K562 (cell line): ENCODE measurements around the gene TNPO2. TPM values are rescaled to one million over a fixed set of nuclear protein-coding genes. Genes with fewer than 3 reads are reported as not detected.

Experiments
- BCOR ChIP-seq: fragments of 450-650 bp; IDR thresholded peaks from 2 replicates; pipeline ENCODE4 v1.6.1; 2016
- CBX5 ChIP-seq: IDR thresholded peaks from 2 replicates; pipeline ENCODE4 v1.6.1; 2014; ENCODE audit warnings: low read depth, borderline replicate concordance
- CC2D1A ChIP-seq: fragments of 450-650 bp; IDR thresholded peaks from 2 replicates; pipeline ENCODE4 v1.6.1; 2017; ENCODE audit warnings: mild to moderate bottlenecking
- FOXJ3 ChIP-seq: sonication (generic); formaldehyde crosslinking; IDR thresholded peaks from 2 replicates; pipeline ENCODE4 v1.4.0; 2020; ENCODE audit warnings: mild to moderate bottlenecking, missing genetic modification reagents
- FOXK2 ChIP-seq, 2 experiments: fragments of 450-650 bp; IDR thresholded peaks in 1 of 2; conservative IDR thresholded peaks in 1 of 2; 2 replicates each; pipeline ENCODE4 v1.6.1; 2016; ENCODE audit warnings: low read depth in 2 of 2, mild to moderate bottlenecking in 1 of 2
- FUS ChIP-seq: fragments of 200-400 bp; formaldehyde crosslinking; optimal IDR thresholded peaks from 2 replicates; pipeline ENCODE3; 2017; ENCODE audit warnings: low read depth, low read length
- PHB2 ChIP-seq: fragments of 450-650 bp; IDR thresholded peaks from 2 replicates; pipeline ENCODE4 v1.6.1; 2017; ENCODE audit warnings: low read depth
- POLR2A ChIP-seq: fragments of 450-650 bp; conservative IDR thresholded peaks from 2 replicates; pipeline ENCODE4 v1.6.1; 2016
- RB1 ChIP-seq: fragments of 450-650 bp; IDR thresholded peaks from 2 replicates; pipeline ENCODE4 v1.6.1; 2017; ENCODE audit warnings: low read depth, mild to moderate bottlenecking
- RBM22 ChIP-seq: fragments of 200-400 bp; formaldehyde crosslinking; IDR thresholded peaks from 2 replicates; pipeline ENCODE4 v1.6.1; 2018; ENCODE audit warnings: low read length, low read depth; ENCODE audit not compliant: poor library complexity, severe bottlenecking
- SMAD2 ChIP-seq: fragments of 150-350 bp; IDR thresholded peaks from 2 replicates; pipeline ENCODE4 v1.6.1; 2014; ENCODE audit warnings: low read depth, mild to moderate bottlenecking, low read length
- SRSF3 ChIP-seq: fragments of 200-400 bp; formaldehyde crosslinking; IDR thresholded peaks from 2 replicates; pipeline ENCODE4 v1.6.1; 2016; ENCODE audit warnings: mild to moderate bottlenecking, low read length, moderate library complexity; ENCODE audit not compliant: insufficient read depth
- TARDBP ChIP-seq: fragments of 450-650 bp; IDR thresholded peaks from 2 replicates; pipeline ENCODE4 v1.6.1; 2016
- ZKSCAN3 ChIP-seq: fragments of 250-450 bp; sonication (Bioruptor Pico); IDR thresholded peaks from 2 replicates; pipeline ENCODE4 v1.4.0; 2020
- ZNF140 ChIP-seq: fragments of 250-450 bp; sonication (Bioruptor Pico); IDR thresholded peaks from 2 replicates; pipeline ENCODE4 v1.8.0; 2021; ENCODE audit warnings: moderate library complexity, mild to moderate bottlenecking, inconsistent platforms
- ZNF445 ChIP-seq: fragments of 250-450 bp; sonication (Bioruptor Pico); IDR thresholded peaks from 2 replicates; pipeline ENCODE4 v1.4.0; 2020; ENCODE audit warnings: low read depth, mild to moderate bottlenecking, moderate library complexity
- ZNF766 ChIP-seq: fragments of 200-800 bp; sonication (Bioruptor generic); conservative IDR thresholded peaks from 2 replicates; pipeline ENCODE4 v1.6.1; 2016; ENCODE audit warnings: missing genetic modification characterization, missing compliant biosample characterization
- polyA plus RNA-seq, 8 experiments: library from polyadenylated mRNA; depleted of rRNA in 4 of 8; stranded (reverse) in 5 of 8; unstranded in 3 of 8; fragments of >200 nt; fragmentation: Nextera tagmentation in 2 of 8; fragmentation: Illumina TruSeq in 1 of 8; extraction: Ambion mirVana in 2 of 8; extraction: Trizol in 1 of 8; gene quantifications; 2 replicates each; pipeline versions ENCODE4 v1.2.1 to v1.2.3, GENCODE V29; 2011 to 2014; ENCODE audit warnings: inconsistent platforms in 1 of 8, missing spikeins in 1 of 8
- total RNA-seq, 7 experiments: library from RNA; depleted of rRNA in 6 of 7; stranded (reverse); fragments of >200 nt in 6 of 7; fragmentation: Illumina TruSeq in 2 of 7; extraction: Trizol in 2 of 7; gene quantifications; 2 replicates each; pipeline versions ENCODE4 v1.2.1 to v1.2.3, GENCODE V29; 2011 to 2021; ENCODE audit warnings: low replicate concordance in 1 of 7
- TF ChIP-seq, protein P1 (sequence below), 2 experiments: fragments of 450-650 bp; IDR thresholded peaks; 2 replicates each; pipeline ENCODE4 v1.6.1; 2016
- TF ChIP-seq, protein P2 (sequence below): fragments of 250-450 bp; sonication (Bioruptor Pico); IDR thresholded peaks from 2 replicates; pipeline ENCODE4 v1.4.0; 2020; ENCODE audit warnings: mild to moderate bottlenecking, moderate library complexity
- TF ChIP-seq, protein P3 (sequence below), 3 experiments: fragments of 200-800 bp in 1 of 3; sonication (Bioruptor generic) in 1 of 3; sonication (generic) in 1 of 3; formaldehyde crosslinking in 1 of 3; IDR thresholded peaks; 2 replicates each; pipeline versions ENCODE4 v1.6.1 to v1.8.0; 2016 to 2022; ENCODE audit warnings: mild to moderate bottlenecking in 2 of 3, missing compliant biosample characterization in 2 of 3, missing genetic modification characterization in 2 of 3, missing genetic modification reagents in 1 of 3
- TF ChIP-seq, protein P4 (sequence below): sonication (generic); formaldehyde crosslinking; IDR thresholded peaks from 2 replicates; pipeline ENCODE4 v1.8.0; 2022; ENCODE audit warnings: mild to moderate bottlenecking, missing genetic modification reagents

The TNPO2 gene
- total and polyA plus RNA-seq, 9 of the 15 experiments (the other 6 are each of a cell fraction or from before 2014, with no cell fraction given) = 6.0 to 126 (median 53.8) TPM

DNA sequence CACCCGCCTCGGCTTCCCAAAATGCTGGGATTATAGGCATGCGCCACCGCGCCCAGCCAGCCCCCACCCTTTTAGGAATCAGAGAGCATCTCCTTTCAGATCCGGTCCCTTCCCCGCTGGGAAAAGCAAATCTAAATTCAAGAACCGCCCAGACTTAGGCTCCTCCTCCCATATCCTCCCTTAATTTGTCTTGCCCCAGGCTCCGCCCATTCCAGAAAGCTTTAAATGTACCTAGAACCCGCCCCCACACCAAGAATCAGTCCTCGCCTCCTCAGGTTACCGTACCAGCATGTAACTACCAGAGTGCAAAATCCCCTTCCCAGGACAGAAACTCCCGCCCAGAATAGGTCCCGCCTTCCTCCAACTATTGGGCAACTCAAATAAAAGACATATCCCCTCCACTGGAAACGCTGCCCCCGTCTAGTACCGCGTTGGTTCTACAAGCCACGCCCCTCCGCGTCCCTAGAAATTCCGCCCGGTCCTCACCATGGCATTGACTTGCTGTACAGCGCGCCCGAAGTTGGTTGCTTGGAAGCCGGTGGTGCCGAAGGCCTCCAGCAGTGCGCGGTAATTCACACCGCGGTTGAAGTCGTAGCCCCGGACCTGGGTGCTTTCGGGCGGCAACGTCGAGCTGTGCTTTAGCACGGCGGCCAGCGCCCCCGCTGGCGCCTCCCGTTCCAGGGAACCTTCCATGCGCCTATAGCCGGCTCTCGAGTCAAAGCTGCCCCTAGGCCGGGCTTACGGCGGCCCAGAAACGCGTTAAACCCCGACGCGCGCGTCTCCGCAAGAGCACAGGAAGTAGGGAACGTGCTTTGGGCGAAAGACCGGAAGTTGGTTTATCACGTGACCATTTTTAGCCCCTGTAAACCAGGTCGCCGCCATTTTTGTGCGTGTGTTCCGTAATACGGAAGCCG is 42.4 kb downstream of the TNPO2 start, which contains the start of gene DHPS (continued):
- 0 out of 2 replicates have a peak, but pooled peaks have one; percentile 0 for TF ChIP-seq ZNF445 (CRISPR knock-in tag)
- TF ChIP-seq, protein P1, sequence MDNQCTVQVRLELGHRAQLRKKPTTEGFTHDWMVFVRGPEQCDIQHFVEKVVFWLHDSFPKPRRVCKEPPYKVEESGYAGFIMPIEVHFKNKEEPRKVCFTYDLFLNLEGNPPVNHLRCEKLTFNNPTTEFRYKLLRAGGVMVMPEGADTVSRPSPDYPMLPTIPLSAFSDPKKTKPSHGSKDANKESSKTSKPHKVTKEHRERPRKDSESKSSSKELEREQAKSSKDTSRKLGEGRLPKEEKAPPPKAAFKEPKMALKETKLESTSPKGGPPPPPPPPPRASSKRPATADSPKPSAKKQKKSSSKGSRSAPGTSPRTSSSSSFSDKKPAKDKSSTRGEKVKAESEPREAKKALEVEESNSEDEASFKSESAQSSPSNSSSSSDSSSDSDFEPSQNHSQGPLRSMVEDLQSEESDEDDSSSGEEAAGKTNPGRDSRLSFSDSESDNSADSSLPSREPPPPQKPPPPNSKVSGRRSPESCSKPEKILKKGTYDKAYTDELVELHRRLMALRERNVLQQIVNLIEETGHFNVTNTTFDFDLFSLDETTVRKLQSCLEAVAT (IDR thresholded peaks at IDR 0.05) = no peak
- no peak for TF ChIP-seq FOXJ3 (CRISPR knock-in tag)
- no peak for TF ChIP-seq RB1
- TF ChIP-seq RBM22 = peak; percentile 92
- TF ChIP-seq ZNF140 (CRISPR knock-in tag) = no peak
- TF ChIP-seq CC2D1A = no peak
- TF ChIP-seq, protein P2, sequence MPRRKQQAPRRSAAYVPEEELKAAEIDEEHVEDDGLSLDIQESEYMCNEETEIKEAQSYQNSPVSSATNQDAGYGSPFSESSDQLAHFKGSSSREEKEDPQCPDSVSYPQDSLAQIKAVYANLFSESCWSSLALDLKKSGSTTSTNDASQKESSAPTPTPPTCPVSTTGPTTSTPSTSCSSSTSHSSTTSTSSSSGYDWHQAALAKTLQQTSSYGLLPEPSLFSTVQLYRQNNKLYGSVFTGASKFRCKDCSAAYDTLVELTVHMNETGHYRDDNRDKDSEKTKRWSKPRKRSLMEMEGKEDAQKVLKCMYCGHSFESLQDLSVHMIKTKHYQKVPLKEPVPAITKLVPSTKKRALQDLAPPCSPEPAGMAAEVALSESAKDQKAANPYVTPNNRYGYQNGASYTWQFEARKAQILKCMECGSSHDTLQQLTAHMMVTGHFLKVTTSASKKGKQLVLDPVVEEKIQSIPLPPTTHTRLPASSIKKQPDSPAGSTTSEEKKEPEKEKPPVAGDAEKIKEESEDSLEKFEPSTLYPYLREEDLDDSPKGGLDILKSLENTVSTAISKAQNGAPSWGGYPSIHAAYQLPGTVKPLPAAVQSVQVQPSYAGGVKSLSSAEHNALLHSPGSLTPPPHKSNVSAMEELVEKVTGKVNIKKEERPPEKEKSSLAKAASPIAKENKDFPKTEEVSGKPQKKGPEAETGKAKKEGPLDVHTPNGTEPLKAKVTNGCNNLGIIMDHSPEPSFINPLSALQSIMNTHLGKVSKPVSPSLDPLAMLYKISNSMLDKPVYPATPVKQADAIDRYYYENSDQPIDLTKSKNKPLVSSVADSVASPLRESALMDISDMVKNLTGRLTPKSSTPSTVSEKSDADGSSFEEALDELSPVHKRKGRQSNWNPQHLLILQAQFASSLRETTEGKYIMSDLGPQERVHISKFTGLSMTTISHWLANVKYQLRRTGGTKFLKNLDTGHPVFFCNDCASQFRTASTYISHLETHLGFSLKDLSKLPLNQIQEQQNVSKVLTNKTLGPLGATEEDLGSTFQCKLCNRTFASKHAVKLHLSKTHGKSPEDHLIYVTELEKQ = no peak
- no peak for TF ChIP-seq CBX5
- peak; percentile 94 for TF ChIP-seq POLR2A
- TF ChIP-seq TARDBP = no peak
- no peak for TF ChIP-seq SRSF3
- no peak for TF ChIP-seq BCOR
- TF ChIP-seq, protein P3, sequence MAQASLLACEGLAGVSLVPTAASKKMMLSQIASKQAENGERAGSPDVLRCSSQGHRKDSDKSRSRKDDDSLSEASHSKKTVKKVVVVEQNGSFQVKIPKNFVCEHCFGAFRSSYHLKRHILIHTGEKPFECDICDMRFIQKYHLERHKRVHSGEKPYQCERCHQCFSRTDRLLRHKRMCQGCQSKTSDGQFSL (CRISPR knock-in tag; IDR thresholded peaks at IDR 0.05) = no peak
- TF ChIP-seq, protein P3 (tag; IDR thresholded peaks at IDR 0.05) = no peak
- no peak for TF ChIP-seq ZKSCAN3 (CRISPR knock-in tag)
- TF ChIP-seq PHB2 = no peak
- TF ChIP-seq FOXK2 (conservative IDR thresholded peaks at IDR 0.05 in 1 of 2, IDR thresholded peaks at IDR 0.05 in 1 of 2; ENCODE audit: low read depth in 2 of 2) = peak; percentile 92 to 93
- no peak for TF ChIP-seq SMAD2
- no peak for TF ChIP-seq FUS
- TF ChIP-seq, protein P4, sequence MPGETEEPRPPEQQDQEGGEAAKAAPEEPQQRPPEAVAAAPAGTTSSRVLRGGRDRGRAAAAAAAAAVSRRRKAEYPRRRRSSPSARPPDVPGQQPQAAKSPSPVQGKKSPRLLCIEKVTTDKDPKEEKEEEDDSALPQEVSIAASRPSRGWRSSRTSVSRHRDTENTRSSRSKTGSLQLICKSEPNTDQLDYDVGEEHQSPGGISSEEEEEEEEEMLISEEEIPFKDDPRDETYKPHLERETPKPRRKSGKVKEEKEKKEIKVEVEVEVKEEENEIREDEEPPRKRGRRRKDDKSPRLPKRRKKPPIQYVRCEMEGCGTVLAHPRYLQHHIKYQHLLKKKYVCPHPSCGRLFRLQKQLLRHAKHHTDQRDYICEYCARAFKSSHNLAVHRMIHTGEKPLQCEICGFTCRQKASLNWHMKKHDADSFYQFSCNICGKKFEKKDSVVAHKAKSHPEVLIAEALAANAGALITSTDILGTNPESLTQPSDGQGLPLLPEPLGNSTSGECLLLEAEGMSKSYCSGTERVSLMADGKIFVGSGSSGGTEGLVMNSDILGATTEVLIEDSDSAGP = no peak
- TF ChIP-seq ZNF766 (CRISPR knock-in tag) = no peak
